HG02970 (cell line): Measurements from ENCODE around the gene PRSS53.
"Not testable (repeated sequence)": the region's sequence is repeated elsewhere in the genome, so short reads cannot be mapped to it uniquely, and the experiment has no call there.

Experiments
- ATAC-seq: cut with Tn5 transposase; IDR thresholded peaks from one replicate; pipeline ENCODE4 v1.9.1; 2021; ENCODE audit warnings: mild to moderate bottlenecking, moderate library complexity, moderate number of reproducible peaks; ENCODE audit not compliant: unreplicated experiment, low FRiP score

The PRSS53 gene

DNA sequence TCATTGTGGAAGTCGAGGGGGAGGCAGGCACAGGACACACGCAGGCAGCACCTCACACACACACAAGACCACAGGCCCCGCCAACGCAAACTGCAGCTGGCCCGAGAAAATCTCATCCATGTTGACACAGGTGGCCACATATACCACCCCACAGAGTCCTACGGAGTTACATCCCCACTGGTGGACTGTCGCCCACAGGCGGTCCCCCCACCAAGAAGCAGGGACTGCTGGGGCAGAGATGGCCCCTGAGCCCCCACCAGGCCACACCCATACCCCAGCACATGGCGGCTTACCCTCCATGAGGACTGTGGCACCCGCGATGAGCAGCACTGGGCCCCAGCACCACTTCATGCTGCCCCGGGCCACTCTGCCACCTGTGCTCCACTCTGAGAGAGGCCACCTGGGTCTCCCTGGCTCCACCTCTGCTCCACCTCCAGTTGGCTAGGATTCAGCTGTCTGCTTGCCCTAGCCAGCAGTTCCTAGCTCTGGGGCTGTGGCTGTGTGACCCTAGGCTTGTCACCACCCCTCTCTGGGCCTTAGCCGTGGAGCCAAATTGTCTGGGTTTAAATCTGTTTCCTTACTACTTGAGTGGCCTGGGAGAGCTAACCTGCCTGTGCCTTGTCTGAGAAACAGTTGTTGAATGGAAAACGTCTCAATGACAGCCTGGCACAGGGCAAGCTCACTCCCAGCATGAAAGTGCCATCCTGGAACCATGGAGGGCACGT is at the start of gene PRSS53:
TSS of gene PRSS53 (minus strand) at position 485 of the 725 bp plus-strand sequence. CDS start at position 351, 134 bp downstream.
- ATAC-seq = no peak

DNA sequence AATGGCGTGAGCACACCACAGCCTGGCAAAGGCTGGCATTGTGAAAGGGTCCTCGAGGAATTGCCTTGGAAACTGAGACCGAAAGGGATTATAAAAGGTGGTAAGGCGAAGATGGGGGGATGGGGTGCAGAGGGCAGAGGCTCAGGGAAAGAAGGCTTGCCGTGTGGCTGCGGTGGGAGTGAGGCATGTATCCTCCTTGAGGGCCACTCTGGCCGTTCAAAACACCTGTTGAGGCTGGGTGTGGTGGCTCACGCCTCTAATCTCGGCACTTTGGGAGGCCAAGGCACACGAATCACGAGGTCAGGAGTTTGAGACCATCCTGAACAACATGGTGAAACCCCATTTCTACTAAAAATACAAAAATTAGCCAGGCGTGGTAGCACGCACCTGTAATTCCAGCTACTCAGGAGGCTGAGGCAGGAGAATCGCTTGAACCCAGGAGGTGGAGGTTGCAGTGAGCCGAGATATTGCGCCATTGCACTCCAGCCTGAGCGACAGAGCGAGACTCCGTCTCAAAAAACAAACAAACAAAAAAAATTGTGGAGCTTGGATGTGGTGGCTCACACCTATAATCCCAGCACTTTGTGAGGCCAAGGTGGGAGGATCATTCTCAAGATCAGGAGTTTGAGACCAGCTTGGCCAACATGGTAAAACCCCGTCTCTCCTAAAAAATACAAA is 48.2 kb upstream of the PRSS53 start:
- not testable (repeated sequence) for ATAC-seq

DNA sequence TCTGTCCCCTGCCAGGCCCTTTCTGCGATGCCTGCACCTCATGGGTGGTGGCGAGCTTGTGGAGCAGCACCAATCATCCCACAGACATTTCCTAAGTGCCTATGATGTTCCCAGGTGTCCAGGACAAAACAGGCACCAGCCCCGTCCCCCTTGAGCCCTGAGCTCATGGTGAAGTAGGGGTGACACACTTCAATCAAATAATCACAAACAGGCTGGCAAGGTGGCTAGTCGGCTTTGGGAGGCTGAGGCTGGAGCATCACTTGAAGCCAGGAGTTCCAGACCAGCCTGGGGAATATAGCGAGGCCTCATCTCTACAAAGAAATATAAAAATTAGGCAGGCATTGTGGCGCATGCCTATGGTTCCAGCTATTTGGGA is 47.5 kb upstream of the PRSS53 start:
- ATAC-seq = no peak

DNA sequence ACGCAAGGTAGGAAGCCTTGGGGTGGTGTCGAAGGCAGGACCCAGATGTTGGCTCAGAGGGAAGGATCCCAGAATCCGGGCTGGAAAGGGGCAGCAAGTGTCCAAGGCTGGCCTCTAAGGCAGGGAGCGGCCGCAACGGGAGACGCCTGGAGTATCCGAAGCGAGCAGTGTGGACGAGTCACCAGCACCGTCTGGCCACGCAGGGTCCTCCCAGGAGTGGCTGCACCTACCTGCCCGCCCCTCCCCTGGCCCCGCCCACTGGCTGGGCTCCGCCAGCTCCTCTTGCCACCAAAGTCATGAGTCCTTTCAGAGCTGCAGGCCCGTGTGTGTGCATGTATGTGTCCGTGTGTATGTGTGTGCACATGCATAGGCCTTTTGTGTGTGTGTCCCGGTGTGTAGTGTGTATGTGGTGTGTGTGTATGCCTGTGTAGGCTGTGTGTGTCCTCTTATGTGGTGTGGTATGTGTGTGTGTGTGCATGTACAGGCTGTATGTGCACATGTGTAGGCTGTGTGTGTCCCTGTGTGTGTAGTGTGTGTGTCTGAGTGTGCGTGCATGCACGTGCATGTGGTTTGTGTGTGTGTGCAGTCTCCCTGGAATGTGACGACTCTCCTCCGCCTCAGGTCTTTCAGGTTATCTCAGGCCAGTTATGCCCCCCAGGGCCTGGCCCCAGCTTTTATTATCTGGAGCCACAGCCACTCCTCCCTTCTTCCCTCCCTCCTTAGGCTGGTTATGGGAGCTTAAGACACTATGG is 47.0 kb upstream of the PRSS53 start, which contains the start of gene PRSS8:
TSS of gene PRSS8 (minus strand) at position 193 of the 752 bp plus-strand sequence. CDS start 229 bp downstream, outside the sequence.
- no peak for ATAC-seq

DNA sequence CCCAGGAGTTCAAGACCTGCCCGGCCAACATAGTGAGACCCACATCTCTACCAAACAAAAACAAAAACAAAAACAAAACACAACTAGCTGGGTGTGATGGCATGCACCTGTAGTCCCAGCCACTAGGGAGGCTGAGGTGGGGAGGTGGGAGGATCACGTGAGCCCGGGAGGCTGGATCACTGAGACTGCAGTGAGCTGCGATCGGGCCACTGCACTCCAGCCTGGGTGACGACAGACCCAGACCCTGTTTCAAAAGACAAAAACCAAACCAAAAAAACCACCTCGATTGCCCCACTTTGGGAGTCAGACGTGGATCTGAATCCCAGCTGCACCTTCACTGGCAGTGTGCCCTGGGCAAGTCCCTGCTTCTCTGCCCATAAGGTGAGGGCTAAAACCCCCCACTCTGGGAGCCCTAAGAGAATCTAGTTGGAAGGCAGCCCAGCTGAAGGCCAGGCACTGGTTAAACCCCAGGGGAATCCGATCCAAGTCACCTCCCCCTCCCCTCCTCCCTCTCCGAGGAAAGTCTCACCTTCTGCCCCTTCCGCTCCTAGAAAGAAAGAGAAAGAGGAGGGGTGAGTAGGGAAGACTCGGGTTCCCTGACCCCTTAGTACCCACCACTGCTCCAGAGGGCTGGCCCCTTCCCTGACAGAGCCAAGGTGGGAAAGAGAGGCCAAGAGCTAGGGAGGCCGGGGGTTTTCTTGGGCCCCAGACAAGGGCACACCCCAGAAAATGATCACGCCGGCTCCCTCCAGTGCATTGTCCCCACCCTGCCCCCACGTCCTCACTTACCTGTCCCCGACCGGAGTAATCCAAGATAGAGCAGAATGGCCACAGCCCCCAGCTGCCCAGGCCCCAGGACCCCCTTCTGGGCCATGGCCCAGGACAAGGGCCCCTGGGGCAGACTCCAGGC is 46.1 kb upstream of the PRSS53 start:
- ATAC-seq = no peak

DNA sequence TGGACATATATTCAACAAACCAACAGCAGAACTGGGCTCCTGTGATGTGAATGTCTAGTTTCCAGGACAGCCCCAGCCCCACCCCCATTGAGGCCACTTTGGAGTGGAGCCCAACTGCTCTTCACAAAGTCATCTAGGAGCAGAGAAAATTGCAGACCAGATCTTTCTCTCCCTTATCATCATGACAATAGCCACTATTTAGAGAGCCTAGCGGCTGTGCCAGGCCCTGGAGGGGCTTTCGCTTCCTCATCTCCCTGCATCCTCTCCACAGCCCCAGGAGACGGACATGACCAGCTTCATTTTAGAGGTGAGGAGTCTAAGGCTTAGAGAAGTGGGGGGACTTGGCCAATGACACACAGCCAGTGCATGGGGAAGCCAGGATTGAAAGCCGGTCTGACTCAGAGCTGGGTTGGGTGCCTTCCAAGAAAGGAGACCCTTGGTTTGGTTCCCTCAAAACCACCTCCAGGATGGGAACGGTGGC is 45.4 kb upstream of the PRSS53 start:
- no peak for ATAC-seq

DNA sequence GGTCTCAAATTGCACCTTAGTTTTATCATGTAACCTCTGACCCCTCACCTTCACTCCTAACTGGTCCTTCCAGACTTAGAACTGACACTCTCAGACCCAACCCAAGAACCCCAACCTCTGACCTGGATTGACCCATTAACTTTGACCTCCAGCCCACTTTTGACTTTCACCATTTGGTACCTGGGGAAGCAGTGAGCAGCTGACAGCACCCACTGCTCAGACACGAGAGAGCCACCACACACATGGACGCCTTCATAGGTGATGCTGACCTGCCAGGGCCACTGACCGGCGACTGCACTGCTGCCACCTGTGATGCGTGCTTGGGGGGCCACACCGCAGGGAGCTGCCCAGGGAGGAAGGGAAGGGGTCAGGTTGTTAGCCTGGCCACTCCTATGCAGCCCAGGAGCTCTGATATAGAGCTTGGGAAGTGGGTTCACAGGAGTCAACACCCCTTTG is 44.3 kb upstream of the PRSS53 start:
- no peak for ATAC-seq

DNA sequence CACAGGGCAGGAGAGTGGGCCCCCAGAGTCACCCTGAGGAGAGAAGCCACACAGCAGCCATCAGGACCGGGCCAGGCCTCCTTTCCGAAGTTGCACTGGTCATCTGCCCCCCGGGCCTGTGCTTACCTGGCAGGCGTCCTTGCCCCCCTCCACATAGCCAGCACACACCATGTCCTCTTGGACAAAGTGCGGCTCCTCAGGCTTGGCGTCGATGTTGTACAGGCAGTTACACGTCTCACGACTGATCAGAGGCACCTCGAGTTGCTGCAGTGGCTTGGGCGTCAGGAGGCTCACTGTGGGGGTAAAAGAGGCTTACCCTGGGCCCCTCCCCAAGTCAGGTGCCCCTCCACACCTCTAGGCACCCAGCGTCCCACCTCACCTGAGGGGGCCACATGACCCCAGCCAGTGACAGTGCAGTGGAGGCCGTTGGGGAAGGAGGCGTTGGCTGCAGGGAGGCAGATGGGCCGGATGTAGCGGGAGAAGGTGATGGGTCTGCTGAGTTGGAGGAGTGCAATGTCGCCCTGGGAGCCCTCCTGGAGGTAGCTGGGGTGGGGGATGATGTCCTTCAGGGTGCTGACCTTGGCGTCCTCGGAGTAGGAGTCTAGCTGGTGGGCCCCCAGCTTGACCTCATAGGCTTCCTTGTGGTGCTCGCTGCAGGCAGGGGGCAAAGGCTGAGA is 43.7 kb upstream of the PRSS53 start:
- ATAC-seq = no peak

DNA sequence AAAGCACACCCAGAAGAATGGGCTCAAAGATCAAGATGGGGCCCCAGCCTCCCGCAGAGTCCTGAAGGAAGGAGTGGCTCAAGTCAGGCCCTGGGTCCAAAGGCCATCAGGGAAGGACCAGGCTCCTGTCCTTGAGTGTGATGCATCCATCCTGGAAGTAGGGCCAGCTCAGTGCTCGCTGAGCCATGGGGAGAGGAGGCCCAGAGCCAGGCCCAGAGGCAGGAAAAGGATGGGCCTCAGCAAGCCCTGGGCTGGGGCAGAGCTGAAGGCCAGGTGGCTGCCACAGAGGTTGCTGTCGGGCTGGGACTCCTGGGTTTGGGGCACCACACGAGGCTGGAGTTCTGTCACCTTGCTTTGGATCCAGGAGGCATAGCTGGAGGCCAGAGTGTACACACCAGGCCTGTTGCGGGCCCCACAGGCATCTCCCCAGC is 43.1 kb upstream of the PRSS53 start:
- no peak for ATAC-seq

DNA sequence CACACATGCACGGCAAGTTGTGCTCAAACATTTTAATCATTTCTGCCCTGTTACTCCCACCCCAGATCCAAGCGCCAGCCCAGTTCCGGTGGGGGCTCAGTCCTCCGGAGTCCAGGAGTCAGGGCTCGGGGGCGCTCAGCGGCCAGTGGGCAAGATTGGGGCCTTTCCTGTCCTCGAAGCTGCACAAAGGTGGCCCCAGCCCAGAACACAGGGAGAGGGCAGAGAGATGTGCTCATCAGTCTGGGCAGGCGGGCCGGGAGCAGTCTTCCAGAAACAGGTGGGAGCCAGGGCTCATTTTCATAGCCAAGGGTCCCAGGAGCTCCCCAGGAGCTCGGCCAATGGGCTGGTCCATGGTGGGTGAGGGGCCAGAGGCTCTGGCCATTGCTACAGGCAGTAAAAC is 42.7 kb upstream of the PRSS53 start:
- ATAC-seq = no peak

DNA sequence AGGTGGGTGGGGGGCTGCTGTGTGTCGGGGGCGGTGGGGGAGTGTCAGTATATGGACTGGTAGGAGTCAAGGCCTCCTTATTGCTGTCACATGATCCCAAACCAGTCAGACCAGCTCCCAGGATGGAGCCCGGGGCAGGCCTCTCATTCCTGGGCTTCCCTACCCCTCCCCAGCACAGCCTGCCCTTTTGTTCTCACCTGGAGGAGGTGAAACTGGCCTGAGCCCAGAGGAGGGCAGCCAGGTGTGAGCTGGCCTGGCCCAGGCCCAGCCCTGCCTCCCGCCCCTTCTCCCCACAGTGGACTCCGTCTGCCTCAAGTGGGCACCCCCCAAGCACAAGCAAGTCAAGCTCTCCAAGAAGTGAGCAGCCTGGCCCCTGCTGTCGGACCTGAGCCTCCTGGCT is 42.2 kb upstream of the PRSS53 start:
- no peak for ATAC-seq

DNA sequence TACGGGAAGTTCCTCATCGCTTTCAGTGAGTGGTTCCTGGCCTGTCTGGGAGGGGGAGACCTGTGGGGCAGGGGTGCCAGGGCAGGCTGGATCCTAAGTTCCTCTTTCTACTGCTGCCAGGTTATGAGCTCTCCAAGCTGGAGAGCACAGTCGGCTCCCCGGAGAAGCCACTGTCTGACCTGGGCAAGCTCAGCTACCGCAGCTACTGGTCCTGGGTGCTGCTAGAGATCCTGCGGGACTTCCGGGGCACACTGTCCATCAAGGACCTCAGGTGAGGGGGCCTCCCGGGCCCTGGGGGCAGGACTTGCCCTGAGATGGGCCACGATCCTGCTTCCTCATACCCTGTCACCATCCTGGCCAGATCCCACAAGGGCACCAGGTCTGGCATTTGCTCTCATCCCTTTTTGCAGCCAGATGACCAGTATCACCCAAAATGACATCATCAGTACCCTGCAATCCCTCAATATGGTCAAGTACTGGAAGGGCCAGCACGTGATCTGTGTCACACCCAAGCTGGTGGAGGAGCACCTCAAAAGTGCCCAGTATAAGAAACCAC is 41.7 kb upstream of the PRSS53 start:
- no peak for ATAC-seq

DNA sequence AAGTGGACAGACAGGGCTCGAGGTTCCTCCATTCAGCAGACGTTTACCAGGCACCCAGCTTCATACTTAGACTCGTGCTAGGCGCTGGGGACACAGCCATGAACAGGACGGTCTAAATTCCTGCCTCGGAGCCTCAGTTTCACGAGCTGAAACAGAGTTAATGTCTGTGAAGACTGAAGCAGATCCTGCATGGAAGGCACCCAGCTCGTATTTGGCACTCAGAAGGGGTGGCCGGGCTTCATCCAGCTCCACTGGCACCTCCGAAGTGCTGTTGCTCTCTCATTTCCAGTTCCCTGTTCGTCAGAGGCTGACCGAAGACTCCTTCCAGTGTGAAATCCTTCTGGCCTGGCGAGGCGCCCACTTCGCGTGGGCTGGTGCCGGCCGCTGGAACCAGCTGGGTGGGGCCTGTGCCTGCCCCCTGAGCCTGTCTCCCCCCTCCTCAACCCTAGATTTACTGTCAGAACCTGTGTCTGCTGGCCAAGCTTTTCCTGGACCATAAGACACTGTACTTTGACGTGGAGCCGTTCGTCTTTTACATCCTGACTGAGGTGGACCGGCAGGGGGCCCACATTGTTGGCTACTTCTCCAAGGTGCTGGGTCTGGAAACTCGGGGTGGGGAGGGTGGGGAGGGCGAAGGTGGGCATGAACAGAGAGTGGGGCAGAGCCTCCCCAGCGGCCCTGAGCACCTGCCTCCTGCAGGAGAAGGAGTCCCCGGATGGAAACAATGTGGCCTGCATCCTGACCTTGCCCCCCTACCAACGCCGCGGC is 41.0 kb upstream of the PRSS53 start:
- ATAC-seq = no peak

DNA sequence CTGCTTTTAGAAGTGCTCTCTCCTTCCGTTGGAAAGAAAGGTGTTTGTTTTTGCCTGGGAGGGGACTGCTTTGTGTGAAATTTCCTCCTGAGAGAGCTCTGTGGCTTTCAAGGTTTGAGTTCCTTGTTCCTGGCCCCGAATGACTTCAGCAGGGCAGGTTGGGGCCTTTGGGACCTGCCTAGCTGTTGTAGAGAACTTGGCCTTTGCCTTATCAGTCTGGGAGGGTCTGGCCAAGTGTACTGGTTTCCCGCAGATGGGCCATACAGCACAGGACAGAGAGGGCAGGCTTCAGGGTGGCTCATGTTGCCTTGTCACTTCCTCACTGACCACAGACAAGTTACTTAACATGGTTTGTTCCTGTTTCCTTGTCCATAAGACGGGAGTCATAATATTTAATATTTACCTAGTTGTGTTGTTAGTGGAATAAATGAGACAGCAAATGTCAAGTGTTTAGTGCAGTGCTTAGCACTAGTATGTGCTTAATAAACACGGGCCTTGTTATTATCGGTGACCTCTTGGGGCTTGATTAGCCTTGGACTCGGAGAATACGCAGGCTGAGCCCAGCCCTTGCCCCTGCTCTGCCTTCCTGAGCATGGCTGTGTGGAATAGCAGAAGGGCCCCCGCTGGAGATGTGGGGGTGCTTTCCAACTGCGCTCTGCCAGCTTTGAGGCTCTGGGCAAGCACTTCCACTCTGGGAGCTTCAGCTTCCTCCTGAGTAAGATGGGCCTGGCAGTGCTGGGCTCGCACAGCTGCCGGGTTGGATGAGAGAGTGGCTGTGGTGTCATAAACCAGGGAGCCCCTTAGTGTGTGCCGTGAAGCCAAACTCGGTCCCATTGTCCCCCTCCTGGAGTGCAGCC is 40.2 kb upstream of the PRSS53 start:
- no peak for ATAC-seq

DNA sequence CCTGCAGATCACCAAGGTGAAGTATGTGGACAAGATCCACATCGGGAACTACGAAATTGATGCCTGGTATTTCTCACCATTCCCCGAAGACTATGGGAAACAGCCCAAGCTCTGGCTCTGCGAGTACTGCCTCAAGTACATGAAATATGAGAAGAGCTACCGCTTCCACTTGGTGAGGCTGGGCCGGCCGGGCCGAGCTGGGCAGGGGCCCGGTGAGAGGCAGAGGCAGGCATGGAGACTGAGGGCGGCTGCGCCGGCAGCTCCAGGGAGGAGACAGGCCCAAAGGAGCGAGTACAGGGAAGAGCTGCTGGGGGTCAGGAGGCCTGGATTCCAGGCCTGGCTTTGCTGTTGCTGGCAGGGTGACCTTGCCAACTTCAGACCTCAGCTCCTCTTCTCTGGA is 38.4 kb upstream of the PRSS53 start:
- no peak for ATAC-seq

DNA sequence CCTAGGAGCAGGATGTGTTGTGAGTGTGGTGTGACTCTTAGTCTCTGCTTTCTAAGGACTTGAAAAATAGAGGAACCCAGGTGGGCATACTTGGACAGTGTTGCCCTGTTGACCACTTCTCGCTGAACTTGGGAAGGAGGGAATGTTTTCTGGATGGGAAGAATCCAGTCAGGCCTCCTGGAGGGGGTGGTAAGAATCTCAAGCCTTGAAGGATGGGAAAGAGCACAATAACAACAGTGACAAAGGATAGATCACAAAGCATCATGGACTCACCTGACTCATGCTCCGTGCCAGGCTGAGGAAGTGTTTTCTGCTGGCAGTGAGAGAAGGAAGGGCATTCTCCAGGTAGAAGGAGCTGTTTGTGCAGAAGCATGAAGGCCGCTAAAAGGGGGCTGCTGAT is 37.1 kb upstream of the PRSS53 start:
- ATAC-seq = no peak

DNA sequence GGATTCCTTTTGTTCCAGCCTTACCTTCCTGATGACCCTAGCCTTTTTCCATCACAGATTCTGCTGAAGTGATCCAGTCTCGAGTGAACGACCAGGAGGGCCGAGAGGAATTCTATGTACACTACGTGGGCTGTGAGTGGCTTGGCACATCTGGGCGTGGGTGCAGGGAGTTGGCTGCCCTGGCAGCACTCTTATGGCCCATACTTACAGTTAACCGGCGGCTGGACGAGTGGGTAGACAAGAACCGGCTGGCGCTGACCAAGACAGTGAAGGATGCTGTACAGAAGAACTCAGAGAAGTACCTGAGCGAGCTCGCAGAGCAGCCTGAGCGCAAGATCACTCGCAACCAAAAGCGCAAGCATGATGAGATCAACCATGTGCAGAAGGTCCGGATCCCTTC is 31.4 kb upstream of the PRSS53 start:
- ATAC-seq = no peak
